C4-2B (cell line): Measurements from ENCODE around the gene P4HA3.

Experiments used
- H3K27ac ChIP-seq: fragments of 450-650 bp; 2 replicates; pipeline ENCODE4 v1.5.1; 2017
- CTCF ChIP-seq: fragments of 450-650 bp; conservative IDR thresholded peaks from 2 replicates; pipeline ENCODE4 v1.5.1; 2017; ENCODE audit warnings: mild to moderate bottlenecking
- ZFX ChIP-seq: fragments of 450-650 bp; IDR thresholded peaks from 2 replicates; pipeline ENCODE4 v1.6.1; 2017

P4HA3 gene

DNA sequence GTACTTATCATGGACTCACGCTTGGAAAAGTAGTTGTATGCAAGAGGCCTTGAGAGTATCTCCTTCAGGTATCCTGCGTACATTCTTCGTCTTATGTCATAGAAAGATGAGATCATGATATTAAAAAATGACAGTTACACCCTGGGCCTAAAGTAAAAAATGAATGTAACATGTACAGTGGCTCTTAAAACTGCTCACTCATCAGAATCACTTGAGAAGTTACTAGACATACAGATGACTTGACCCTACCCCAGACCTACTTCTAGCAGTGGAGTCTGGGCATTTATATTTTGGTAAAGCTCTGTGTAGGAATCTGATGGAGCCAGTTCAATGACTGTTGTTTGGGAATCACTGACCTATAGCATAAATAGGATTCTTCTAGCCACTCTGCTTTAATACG lies 85.9 kb downstream of the P4HA3 start:
- no peak overlapping the region for H3K27ac ChIP-seq
- TF ChIP-seq ZFX (no peak), CTCF (no peak)

DNA sequence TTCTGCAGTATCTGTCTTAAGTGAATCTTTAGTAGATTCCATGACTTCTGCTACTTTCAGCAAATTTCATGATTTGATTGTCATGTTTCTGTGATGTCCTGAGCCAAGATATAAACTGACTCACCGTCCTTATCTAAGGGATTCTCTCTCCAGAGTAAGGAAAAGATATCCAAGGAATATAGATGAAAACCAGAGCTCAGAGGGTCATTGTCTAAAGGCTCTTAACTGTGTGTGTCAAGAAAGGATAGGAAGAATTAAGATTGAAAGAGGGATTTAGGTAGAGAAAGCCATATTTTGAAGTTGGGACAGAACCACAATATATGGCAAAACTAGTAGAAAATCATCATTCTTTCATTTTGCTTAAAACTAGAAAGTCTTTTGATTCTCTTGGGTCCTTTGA lies 89.6 kb downstream of the P4HA3 start:
- H3K27ac ChIP-seq: no peak overlapping the region
- TF ChIP-seq ZFX: no peak
- no peak for TF ChIP-seq CTCF

GRCh38 chr11:74220376-74220775 lies 91.1 kb downstream of the P4HA3 start:
- TF ChIP-seq ZFX (no peak), CTCF (no peak)
- H3K27ac ChIP-seq: no peak overlapping the region
